Activated naive CD4-positive, alpha-beta T cell treated with anti-CD3 and anti-CD28 coated beads, Interleukin-2, amount 50 U/mL, for 16 hours (primary cell): Measurements from ENCODE around the gene C2orf42.
"Not testable (repeated sequence)": the region's sequence is repeated elsewhere in the genome, so short reads cannot be mapped to it uniquely, and the experiment has no call there.

ENCODE experiments used
- DNase-seq: peaks from one replicate; pipeline ENCODE4 v3.0.0-alpha.2; 2020

The C2orf42 gene

GRCh38 chr2:70131344-70132143 is 59.3 kb downstream of the C2orf42 start:
- not testable (repeated sequence) for DNase-seq

- DNase-seq = no peak
These were observed 62.8 kb downstream of the C2orf42 start for GRCh38 chr2:70128005-70128404.

- no peak for DNase-seq
These were observed 64.4 kb downstream of the C2orf42 start for GRCh38 chr2:70126413-70126812.

GRCh38 chr2:70125498-70125898 is 65.3 kb downstream of the C2orf42 start:
- DNase-seq = no peak

GRCh38 chr2:70124983-70125480 is 65.8 kb downstream of the C2orf42 start:
- peak; percentile 70 for DNase-seq

- no peak for DNase-seq
These were observed 67.0 kb downstream of the C2orf42 start for GRCh38 chr2:70123829-70124116.

GRCh38 chr2:70123051-70123828 is 67.6 kb downstream of the C2orf42 start:
- no peak for DNase-seq

GRCh38 chr2:70122470-70122869 is 68.3 kb downstream of the C2orf42 start:
- DNase-seq = no peak

- no peak for DNase-seq
These were observed 69.0 kb downstream of the C2orf42 start for GRCh38 chr2:70121627-70122372.

- DNase-seq = no peak
These were observed 71.9 kb downstream of the C2orf42 start for GRCh38 chr2:70118798-70119454.

GRCh38 chr2:70116936-70117552 is 73.8 kb downstream of the C2orf42 start:
- no peak for DNase-seq

- DNase-seq = no peak
These were observed 75.0 kb downstream of the C2orf42 start for GRCh38 chr2:70115646-70116442.

GRCh38 chr2:70113359-70114070 is 77.3 kb downstream of the C2orf42 start:
- no peak for DNase-seq

GRCh38 chr2:70111752-70112591 is 78.8 kb downstream of the C2orf42 start:
- DNase-seq = no peak

- DNase-seq = not testable (repeated sequence)
These were observed 80.4 kb downstream of the C2orf42 start for GRCh38 chr2:70110397-70110796.

GRCh38 chr2:70106138-70106537 is 84.7 kb downstream of the C2orf42 start:
- DNase-seq = not testable (repeated sequence)

GRCh38 chr2:70104231-70105111 is 86.3 kb downstream of the C2orf42 start:
- peak; percentile 49 for DNase-seq

GRCh38 chr2:70103531-70104061 is 87.2 kb downstream of the C2orf42 start:
- DNase-seq = no peak
